HG02973 (cell line): ENCODE results near the gene FAM187B.
"Not testable (repeated sequence)": the region's sequence is repeated elsewhere in the genome, so short reads cannot be mapped to it uniquely, and the experiment has no call there.

Experiments used
- ATAC-seq: cut with Tn5 transposase; IDR thresholded peaks from one replicate; pipeline ENCODE4 v1.9.1; 2021; ENCODE audit warnings: moderate library complexity; ENCODE audit not compliant: unreplicated experiment

FAM187B gene

DNA sequence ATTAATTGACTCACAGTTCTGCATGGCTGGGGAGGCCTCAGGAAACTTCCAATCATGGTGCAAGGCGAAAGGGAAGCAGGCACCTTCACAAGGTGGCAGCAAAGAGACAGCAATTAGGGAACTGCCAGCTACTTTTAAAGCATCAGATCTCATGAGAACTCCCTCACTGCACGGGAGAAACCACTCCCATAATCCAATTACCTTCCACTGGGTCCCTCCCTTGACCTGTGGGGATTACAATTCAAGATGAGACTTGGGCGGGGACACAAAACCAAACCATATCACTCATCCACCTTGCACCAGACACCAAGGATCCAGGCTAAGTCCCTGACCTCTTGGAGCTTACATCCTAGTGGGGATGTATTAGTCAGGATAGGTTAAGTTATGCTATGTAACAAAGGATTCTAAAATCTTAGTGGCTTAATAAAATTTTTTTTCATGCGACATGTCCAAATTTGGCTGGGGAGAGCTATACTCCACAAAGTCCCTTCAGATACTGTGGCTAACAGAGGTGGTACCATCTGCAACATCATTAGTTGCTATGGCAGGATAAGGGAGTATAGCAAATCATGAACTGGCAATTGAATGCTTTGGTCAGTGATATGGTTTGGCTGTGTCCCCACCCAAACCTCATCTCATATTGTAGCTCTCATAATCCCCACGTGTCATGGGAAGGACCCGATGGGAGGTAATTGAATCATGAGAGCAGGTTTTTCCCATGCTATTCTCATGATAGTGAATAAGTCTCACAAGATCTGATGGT, 8.3 kb upstream of the FAM187B start:
- ATAC-seq = no peak

DNA sequence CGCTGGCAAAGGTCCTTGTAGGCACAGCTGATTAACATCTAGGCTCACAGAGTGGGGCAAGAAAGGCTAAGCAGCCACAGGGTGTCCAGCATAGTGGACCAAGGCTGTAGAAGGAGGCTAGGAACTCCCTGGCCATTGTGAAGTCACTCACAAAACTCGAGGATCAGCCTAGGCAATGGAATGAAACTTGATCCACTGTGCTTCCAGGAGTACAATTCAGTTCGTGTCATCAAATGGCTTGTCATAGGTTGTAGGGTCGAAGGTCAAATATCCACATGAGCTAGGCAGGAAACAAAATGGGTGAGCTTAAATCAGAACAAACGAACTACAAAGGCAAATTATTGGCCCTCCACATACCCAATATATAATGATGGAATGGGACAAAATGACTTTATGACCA, 4.4 kb upstream of the FAM187B start:
- ATAC-seq = no peak

- no peak for ATAC-seq
Observed at GRCh38 chr19:35231956-35232645, 3.6 kb upstream of the FAM187B start.

GRCh38 chr19:35229601-35230000, 1.1 kb upstream of the FAM187B start:
- no peak for ATAC-seq

DNA sequence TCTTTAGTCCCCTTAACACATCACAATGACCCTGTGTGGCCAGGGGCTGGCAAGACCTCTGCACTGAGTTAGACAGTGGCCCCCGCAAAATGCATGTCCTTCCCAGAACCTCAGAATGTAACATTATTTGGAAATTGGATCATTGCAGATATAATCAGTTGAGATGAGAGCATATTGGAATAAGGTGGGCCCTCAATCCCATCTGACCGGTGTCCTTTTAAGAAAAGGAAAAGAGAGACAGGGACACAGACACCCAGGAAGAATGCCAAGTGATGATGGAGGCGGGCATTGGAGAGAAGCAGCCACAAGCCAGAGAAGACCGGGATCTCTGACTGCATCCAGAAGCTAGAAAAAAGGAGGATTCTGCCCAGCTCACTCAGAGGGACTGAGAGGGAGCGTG, 1.8 kb downstream of the FAM187B start:
- ATAC-seq = no peak

DNA sequence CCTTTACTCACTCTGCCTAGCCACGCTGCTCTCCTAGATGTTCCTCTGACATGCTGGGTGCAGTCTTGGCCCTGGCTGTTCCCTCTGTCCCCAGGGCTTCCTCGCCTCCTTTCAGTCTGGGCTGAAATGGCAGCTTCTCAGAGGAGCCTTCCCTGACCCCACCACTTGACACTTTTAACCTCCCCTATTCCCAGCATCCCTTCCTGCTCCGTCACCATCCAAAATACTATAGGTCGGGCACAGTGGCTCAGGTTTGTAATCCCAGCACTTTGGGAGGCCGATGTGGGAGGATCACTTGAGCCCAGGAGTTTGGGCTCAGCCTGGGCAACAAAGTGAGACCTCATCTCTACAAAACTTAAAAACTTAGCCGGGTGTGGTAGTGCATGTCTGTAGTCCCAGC, 2.6 kb downstream of the FAM187B start:
- no peak for ATAC-seq

- ATAC-seq = no peak
Observed at GRCh38 chr19:35224681-35225571, 3.6 kb downstream of the FAM187B start.

GRCh38 chr19:35223862-35224505, 4.6 kb downstream of the FAM187B start:
- ATAC-seq = no peak

- no peak for ATAC-seq
Observed at GRCh38 chr19:35223084-35223790, 5.3 kb downstream of the FAM187B start.

DNA sequence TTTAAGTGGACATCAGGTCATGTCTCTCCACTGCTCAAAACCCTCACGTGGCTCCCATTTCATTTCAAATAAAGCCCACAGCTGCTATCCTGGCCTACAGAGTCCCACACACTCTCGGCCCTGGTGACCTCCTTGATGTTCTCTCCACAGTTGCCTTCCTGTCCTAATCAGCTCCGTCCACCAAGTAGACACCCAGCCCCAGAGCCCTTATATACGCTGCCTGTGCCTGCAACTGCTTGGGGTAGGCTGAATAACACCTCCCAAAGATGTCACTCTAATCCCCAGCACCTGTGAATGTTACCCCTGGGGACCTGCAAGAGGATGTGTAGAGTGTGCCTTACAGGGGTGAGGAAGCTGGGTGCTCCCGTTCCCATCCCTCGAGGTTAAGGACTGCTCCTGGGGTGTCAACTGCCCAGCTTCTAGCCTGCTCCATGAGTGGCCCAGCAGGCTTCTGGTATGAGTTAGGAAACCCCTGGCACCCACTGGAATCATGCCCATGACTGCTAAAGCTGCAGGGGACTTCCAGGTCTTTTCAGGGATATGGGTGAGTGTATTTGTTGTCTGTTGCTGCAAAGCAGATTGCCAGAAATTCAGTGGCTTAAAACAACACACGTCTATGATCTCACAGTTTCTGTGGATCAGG, 6.0 kb downstream of the FAM187B start:
- no peak for ATAC-seq

DNA sequence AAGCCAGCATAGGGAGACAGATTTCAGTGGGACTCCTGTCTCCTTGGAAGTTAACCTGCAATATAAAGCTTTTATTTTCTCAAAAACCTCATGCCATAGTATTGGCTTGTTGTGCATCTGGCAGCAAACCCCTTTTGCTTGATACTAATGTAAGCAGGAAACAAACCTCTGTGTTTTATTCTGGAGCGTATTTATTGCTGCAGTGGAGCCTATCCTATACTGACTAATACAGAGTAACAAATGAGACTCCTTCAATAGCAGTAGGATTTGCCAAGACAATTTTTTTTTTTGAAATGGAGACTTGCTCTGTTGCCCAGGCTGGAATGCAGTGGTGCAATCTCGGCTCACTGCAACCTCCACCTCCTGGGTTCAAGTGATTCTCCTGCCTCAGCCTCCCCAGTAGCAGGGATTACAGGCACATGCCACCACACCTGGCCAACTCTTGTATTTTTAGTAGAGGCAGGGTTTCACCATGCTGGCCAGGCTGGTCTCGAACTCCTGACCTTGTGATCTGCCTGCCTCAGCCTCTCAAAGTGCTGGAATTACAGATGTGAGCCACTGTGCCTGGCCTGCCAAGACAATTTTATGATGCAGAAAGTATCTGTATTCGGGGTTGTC, 7.5 kb downstream of the FAM187B start:
- ATAC-seq = not testable (repeated sequence)

DNA sequence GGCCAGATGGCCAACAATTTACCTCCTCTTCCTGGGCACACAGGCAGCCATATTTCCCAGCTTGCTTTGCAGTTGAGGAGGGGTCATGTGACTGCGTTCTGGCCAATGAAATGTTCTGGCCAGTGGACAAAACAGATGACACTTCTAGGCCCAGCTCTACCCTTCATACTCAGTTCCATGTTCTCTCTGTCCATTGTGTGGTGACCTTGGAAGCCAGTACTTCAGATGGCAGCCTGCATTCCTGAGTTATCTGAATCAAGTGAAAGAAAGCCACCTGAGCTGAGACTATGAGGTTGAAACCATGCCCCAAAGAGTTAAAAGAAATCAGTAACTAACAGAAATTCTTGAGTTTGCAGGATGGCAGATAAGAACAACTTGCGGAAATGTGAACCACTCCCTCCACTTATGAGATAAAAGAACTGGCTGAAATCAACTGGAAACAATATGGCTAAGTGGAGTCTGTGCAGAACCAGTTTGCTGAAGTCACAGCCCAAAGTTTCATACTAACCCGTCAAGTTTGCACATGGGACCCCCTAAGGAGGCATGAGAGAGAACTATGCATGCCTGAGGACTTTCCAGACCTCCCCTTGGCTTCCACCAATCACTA, 8.1 kb downstream of the FAM187B start:
- ATAC-seq = no peak

DNA sequence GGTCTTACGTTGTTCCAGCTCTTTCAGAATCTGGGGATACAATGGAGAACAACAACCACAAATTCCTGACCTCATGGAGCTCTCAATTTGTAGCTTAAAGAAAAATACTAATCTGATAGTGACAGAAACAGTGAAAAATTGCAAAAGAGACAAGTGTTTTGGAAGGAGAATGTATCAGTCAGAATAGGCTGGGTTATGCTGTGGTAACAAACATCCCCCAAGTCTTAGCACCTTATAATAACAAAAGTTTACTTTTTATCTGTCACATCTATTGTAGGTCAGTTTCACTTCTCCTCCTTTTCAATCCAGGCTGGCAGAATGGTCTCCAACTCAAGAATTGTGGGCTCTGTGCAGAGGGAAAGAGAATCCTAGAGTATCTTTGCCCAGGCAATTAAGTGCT, 9.5 kb downstream of the FAM187B start:
- ATAC-seq = no peak

DNA sequence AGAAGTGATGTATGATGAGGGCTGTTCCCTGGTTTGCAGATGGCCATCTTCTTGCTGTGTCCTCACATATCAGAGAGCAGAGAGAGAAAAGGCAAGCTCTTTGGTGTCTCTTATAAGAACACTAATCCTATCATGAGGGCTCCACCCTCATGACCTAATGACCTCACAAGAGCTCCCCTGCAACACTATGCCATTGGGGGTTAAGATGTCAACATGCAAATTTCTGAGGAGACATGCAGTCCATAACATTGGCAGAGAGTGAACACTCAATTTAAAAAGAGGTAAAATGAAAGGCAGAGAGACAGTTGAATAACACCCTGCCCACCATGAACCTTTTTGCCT, 10.9 kb downstream of the FAM187B start:
- ATAC-seq = no peak

DNA sequence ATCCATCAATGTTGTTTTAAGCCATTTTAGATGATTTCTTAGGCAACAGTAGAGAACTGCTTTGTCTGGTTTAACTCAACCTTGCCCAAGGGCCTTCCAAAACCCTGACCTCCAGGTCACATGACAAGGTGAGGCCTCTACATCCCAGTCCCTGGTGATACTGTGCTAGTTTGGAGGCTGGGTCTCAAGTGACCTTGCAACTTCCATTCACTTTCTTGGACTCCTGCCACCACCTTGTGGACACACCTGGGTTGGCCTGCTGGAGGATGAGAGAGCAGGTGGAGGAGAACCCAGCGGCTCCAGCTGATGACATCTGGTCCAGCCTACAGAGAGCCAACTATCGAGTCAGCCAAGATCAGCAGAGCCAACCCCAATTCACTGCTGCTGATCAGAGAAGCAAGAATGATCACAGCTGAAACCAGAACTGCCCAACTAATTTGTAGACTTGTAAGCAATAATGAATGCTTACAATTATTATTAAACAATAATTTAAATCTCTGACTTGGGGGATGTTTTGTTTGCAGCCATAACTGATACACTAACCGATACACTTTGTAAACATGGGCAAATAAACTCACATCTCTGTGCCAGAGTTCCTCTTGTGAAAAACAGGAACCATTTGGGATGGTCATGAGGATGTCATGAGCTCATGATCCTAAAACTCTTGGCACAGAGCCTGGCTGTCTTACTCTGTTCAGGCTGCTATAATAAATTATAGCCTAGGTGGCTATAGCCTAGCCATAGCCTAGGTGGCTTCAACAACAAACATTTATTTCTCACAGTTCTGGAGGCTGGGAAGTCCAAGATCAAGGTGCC, 11.5 kb downstream of the FAM187B start:
- no peak for ATAC-seq

GRCh38 chr19:35216016-35216832, 12.3 kb downstream of the FAM187B start:
- ATAC-seq = no peak

DNA sequence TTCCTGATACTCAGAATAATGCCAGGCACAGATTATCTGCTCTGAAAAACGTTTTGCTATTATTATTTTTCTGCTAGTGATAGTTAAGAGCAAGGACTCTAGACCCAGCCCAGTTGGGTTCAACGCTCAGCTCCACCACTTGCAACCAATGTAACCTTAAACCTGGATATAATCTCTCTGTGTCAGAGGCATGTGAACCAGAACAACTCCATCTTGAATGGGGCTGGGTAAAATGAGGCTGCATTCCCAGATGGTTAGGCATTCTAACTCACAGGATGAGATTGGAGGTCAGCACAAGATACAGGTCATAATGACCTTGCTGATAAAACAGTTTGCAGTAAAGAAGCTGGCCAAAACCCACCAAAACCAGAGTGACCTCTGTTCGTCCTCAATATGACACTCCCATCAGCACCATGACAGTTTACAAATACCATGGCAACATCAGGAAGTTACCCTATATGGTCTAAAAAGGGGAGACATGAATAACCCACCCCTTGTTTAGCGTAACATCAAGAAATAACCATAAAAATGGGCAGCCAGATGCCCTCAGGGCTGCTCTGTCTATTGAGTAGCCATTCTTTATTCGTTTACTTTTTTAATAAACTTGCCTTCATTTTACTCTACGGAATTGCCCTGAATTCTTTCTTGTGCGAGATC, 13.6 kb downstream of the FAM187B start:
- ATAC-seq = no peak
